A549 (cell line): ENCODE results near the gene BEND6.

Experiments used
- CTCF ChIP-seq: fragments of >200 bp; sonication (Bioruptor Twin); formaldehyde crosslinking; IDR thresholded peaks from 3 replicates; pipeline ENCODE4 v1.5.1; 2016
- HDAC2 ChIP-seq: fragments of 200-600 bp; sonication (generic); IDR thresholded peaks from 2 replicates; pipeline ENCODE4 v1.6.1; 2016
- KDM1A ChIP-seq: fragments of 200-600 bp; sonication (generic); IDR thresholded peaks from 2 replicates; pipeline ENCODE4 v1.6.1; 2016; ENCODE audit warnings: low read depth, mild to moderate bottlenecking
- MAX ChIP-seq: IDR thresholded peaks from 2 replicates; pipeline ENCODE4 v1.6.1; 2012
- MYC ChIP-seq: IDR thresholded peaks from 2 replicates; pipeline ENCODE4 v1.6.1; 2012; ENCODE audit warnings: mild to moderate bottlenecking, inconsistent platforms, low read length, improper control_type of control experiment, borderline replicate concordance
- RFX5 ChIP-seq: fragments of 450-650 bp; IDR thresholded peaks from 2 replicates; pipeline ENCODE4 v1.7.1; 2014; ENCODE audit warnings: antibody characterized with exemption, mild to moderate bottlenecking, moderate library complexity
- ZFP36 ChIP-seq: fragments of 450-650 bp; IDR thresholded peaks from 2 replicates; pipeline ENCODE4 v1.6.1; 2014; ENCODE audit warnings: borderline replicate concordance; ENCODE audit not compliant: partially characterized antibody

DNA sequence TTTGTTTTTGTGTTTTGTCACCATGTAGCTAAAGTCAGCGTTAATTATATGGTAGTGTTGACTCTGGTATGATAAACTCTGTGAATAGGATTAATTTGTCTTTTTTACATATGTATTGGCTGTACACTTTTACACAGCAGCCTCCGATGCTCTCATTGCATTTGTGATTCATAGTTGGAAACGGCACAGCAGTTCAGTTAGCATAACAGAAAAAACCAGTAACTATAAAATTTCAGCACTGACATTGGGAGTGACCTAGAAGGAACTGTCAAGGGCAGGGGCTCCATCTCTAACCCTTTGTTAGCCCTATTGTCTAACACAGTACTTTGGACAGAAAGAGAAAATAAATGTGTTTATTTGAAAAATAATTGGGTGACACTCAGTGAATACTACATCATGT lies 5.6 kb upstream of the BEND6 start:
- TF ChIP-seq MYC (no peak), CTCF (no peak), KDM1A (no peak), MAX (no peak), HDAC2 (no peak), ZFP36 (no peak), RFX5 (no peak)
